Mononuclear cell (primary cell): ENCODE results near the gene MRPL45. TPM values are rescaled to one million over a fixed set of nuclear protein-coding genes. Genes with fewer than 3 reads are reported as not detected.

Experiments used
- H3K27me3 ChIP-seq: 2 replicates; pipeline ENCODE4 v1.6.0; 2011; ENCODE audit warnings: low read length, control low read depth; ENCODE audit not compliant: insufficient read depth
- H3K4me1 ChIP-seq: 2 replicates; pipeline ENCODE4 v1.5.1; 2011; ENCODE audit warnings: mild to moderate bottlenecking, low read length, control low read depth; ENCODE audit not compliant: insufficient read depth
- H3K4me3 ChIP-seq: 2 replicates; pipeline ENCODE4 v1.5.1; 2011; ENCODE audit warnings: mild to moderate bottlenecking, low read length, moderate library complexity
- H3K9me3 ChIP-seq: 2 replicates; pipeline ENCODE4 v1.5.1; 2011; ENCODE audit warnings: low read depth, mild to moderate bottlenecking, control low read depth, low read length
- total RNA-seq: library from RNA; depleted of rRNA; stranded (reverse); fragments of >200 nt; gene quantifications from one replicate; pipeline ENCODE4 v1.2.3, GENCODE V29; 2012

The MRPL45 gene
- total RNA-seq, 1 donor: 17.2 TPM

DNA sequence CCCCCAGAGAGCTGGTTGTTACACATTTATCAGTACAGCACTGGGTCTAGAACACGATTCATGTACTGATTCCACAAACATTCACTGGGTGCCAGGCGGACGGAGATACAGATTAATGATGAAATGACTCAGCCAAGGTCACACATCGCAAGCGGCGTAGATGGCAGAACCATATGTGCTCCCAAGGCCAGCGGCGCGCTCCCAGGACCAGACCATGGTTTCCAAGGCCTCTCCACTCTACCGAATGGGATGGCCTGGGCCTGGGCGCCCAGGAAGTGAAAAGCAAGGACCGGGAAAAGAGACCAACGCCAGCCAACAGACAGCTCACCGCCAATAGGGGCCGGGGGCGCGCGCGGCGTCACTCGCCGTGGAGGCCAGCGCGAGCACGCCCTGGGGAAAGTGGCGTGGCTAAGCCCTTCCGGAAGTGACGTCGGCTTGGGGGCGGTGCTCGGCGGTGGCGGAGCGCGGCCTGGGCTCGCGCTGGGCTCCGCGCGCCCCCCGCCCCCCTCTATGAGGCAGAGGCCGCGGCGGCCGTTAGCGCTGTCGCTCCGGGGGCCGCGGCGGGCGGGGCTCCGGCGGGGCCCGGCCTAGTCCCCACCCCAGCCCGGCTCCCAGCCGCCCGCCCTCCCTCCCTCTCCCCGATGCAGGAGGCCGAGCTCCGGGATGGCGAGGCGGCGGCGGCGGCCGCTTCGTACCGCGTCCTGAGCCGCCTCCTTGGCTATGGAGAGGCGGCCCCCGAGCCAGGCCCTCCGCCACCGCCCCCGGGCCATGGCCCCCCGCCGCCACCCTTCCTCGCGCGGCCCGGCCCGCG is 54.6 kb downstream of the MRPL45 start, which contains the start of gene SOCS7:
Gene SOCS7, plus strand, starts transcription at position 433 of the 811 bp plus-strand sequence. Its CDS starts 209 bp downstream, at position 642.
- H3K4me1 ChIP-seq: peaks cover 24% of the 10 kb centered on the region
- H3K4me3 ChIP-seq: peak within 1 kb of the TSS; percentile 57
- H3K27me3 ChIP-seq: no peaks in the 10 kb centered on the region
- no peaks in the 10 kb centered on the region for H3K9me3 ChIP-seq

DNA sequence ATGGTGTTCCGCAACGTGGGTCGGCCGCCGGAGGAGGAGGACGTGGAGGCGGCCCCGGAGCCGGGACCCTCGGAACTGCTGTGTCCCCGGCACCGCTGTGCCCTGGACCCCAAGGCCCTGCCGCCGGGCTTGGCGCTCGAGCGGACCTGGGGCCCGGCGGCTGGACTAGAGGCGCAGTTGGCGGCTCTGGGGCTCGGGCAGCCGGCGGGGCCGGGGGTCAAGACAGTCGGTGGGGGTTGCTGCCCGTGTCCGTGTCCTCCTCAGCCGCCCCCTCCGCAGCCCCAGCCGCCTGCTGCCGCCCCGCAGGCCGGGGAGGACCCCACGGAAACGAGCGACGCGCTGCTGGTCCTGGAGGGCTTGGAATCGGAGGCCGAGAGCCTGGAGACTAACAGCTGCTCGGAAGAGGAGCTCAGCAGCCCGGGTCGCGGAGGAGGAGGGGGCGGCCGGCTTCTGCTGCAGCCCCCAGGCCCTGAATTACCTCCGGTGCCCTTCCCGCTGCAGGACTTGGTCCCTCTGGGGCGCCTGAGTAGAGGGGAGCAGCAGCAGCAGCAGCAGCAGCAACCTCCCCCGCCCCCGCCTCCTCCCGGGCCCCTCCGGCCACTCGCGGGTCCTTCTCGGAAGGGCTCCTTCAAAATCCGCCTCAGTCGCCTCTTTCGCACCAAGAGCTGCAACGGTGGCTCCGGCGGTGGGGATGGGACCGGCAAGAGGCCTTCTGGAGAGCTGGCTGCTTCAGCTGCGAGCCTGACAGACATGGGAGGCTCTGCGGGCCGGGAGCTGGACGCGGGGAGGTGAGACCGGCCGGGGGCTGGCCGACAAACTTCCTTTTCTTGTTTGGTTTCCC is 55.5 kb downstream of the MRPL45 start:
- H3K4me3 ChIP-seq: peak overlapping the region; percentile 57
- H3K27me3 ChIP-seq: no peaks in the 10 kb centered on the region
- no peaks in the 10 kb centered on the region for H3K9me3 ChIP-seq
- peaks cover 24% of the 10 kb centered on the region for H3K4me1 ChIP-seq

GRCh38 chr17:38353086-38353604 is 56.2 kb downstream of the MRPL45 start:
- Histone ChIP-seq H3K9me3 (no peaks in the 10 kb centered on the region), H3K27me3 (no peaks in the 10 kb centered on the region), H3K4me3 (peak overlapping the region; percentile 57), H3K4me1 (peaks cover 24% of the 10 kb centered on the region)

GRCh38 chr17:38353668-38354067 is 56.7 kb downstream of the MRPL45 start:
- Histone ChIP-seq H3K4me3 (no peak overlapping the region), H3K4me1 (peaks cover 24% of the 10 kb centered on the region), H3K27me3 (no peaks in the 10 kb centered on the region), H3K9me3 (no peaks in the 10 kb centered on the region)

GRCh38 chr17:38354466-38354865 is 57.5 kb downstream of the MRPL45 start:
- H3K27me3 ChIP-seq: no peaks in the 10 kb centered on the region
- no peak overlapping the region for H3K4me3 ChIP-seq
- no peaks in the 10 kb centered on the region for H3K9me3 ChIP-seq
- H3K4me1 ChIP-seq: peaks cover 24% of the 10 kb centered on the region

DNA sequence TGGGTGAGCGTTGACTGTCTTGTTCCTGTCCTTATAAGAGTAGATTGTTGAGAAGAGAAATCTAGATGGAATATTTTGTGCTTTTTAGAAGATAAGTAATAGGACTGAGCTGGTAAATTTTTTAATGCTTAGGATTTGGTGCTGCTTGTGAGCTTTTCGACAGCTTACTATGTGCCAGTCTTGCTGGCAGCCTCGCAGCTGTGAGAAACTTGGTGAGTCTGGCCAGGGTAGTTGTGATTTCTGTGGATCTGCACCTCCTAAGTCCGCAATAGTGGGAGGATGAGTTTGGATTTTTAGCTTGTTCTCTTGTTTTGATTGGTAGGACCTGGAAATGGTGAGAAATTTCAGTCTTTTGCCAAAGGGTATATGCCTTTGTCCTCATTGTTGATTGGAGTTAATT is 58.3 kb downstream of the MRPL45 start:
- H3K4me3 ChIP-seq: no peak overlapping the region
- H3K4me1 ChIP-seq: peaks cover 24% of the 10 kb centered on the region
- no peaks in the 10 kb centered on the region for H3K9me3 ChIP-seq
- no peaks in the 10 kb centered on the region for H3K27me3 ChIP-seq

GRCh38 chr17:38357486-38358123 is 60.6 kb downstream of the MRPL45 start:
- peaks cover 24% of the 10 kb centered on the region for H3K4me1 ChIP-seq
- H3K4me3 ChIP-seq: no peak overlapping the region
- no peaks in the 10 kb centered on the region for H3K27me3 ChIP-seq
- no peaks in the 10 kb centered on the region for H3K9me3 ChIP-seq

DNA sequence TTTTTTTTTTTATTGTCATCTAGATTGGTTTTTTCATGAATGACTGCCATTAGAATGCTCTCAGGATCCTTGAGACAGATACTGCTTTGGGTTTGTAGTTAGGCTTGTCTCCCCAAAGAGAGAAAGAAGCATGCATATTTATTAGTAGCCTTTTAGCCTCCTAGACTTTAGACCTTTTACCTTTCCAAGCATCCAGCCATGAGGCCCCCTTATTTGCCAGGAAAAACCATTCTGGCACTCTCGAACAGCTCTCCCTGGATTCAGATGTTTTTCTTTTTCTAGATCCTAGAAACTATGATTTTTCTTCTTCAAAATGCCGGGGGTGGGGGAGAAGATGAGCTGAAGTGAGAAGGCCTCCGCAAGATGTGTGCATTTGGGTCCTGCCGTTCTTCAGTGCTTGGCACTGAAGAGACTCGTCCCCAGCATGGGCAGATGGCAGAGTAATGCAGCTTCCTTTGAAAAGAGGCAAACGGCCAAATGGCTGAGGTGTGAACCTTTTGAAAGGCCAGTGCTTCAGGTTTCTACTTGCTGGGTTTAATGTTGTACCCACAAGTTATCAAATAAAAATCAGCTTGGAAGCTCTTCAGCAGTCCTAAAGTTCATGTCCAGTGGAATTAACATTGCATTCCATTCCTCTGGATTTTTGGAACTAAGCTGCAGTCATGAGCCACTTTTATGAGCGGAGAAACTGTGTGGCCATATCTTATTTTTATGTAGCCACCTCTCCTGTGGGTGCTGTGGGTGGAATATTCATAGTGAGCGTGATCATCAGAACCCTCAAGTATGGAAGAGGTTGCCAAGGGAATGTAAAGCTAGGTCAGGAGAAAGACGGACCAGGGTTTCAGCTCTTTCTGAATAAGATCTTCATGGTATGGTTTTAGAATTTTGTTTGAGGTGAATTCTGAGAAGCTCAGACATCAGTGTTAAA is 61.9 kb downstream of the MRPL45 start:
- peaks cover 11% of the 10 kb centered on the region for H3K4me1 ChIP-seq
- H3K9me3 ChIP-seq: no peaks in the 10 kb centered on the region
- H3K27me3 ChIP-seq: no peaks in the 10 kb centered on the region
- no peak overlapping the region for H3K4me3 ChIP-seq

- Histone ChIP-seq H3K27me3 (no peaks in the 10 kb centered on the region), H3K4me3 (no peak overlapping the region), H3K9me3 (no peaks in the 10 kb centered on the region), H3K4me1 (no peaks in the 10 kb centered on the region)
Measured at GRCh38 chr17:38361694-38362465, 64.9 kb downstream of the MRPL45 start.

DNA sequence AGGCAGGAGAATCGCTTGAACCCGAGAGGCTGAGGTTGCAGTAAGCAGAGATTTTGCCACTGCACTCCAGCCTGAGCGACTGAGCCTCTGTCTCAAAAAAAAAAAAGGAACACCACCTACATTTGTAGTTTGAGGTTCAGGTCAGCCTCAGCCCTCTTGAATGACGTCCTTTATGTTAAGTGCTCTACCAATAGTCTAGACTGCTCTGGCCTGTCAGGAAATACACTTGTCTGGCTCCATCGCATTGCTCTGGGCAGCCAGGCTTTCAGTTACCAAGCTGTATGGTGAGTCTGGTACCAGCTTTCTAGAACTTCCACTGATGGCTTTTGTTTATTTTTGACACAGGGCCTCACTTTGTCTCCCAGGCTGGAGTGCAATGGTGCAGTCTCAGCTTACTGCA is 66.0 kb downstream of the MRPL45 start:
- H3K4me3 ChIP-seq: no peak overlapping the region
- H3K9me3 ChIP-seq: no peaks in the 10 kb centered on the region
- H3K27me3 ChIP-seq: no peaks in the 10 kb centered on the region
- no peaks in the 10 kb centered on the region for H3K4me1 ChIP-seq

GRCh38 chr17:38364741-38365140 is 67.8 kb downstream of the MRPL45 start:
- Histone ChIP-seq H3K27me3 (no peaks in the 10 kb centered on the region), H3K4me1 (no peaks in the 10 kb centered on the region), H3K4me3 (no peak overlapping the region), H3K9me3 (no peaks in the 10 kb centered on the region)

DNA sequence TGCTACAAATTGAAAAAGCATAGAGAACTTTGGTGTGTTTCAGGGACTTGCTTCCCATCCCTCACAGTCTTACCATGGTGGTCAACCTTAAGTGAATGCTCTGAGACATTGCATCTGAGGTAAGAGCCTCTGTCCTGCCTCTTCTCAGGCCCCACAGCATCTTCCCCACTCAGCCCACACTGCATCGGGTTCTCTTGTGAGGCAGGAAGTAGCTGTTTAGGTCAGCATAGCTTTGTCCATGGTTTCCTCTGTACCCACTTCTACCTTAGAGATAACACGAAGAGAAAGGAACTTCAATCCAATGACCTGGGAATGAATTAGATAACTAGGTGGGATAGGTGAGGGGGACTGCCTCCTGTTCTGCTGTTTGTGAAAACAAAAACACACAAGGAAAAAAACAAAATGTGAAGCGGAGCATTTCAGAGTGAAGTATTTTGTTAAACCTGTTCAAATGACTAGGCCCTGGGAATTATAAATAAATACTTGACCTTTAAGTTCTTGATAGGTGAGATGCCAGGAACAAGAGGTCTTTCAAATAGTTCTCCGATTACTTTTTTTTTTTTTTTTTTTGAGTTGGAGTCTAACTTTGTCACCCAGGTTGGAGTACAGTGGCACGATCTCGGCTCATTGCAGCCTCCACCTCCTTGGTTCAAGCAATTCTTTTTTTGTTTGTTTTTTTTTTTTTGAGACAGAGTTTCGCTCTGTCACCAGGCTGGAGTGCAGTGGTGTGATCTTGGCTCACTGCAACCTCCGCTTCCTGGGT is 72.3 kb downstream of the MRPL45 start:
- Histone ChIP-seq H3K4me3 (no peak overlapping the region), H3K9me3 (no peaks in the 10 kb centered on the region), H3K4me1 (no peaks in the 10 kb centered on the region), H3K27me3 (no peaks in the 10 kb centered on the region)
